WTC11 (cell line): Measurements from ENCODE around the gene ARHGAP15.

ENCODE experiments used
- ATF1 ChIP-seq: sonication (generic); formaldehyde crosslinking; IDR thresholded peaks from 2 replicates; pipeline ENCODE4 v1.8.1; 2023; ENCODE audit warnings: mild to moderate bottlenecking, moderate library complexity, missing genetic modification reagents
- FOXP1 ChIP-seq: sonication (generic); formaldehyde crosslinking; IDR thresholded peaks from 2 replicates; pipeline ENCODE4 v1.8.0; 2022; ENCODE audit warnings: missing genetic modification reagents, mild to moderate bottlenecking, moderate library complexity, borderline replicate concordance
- MXD4 ChIP-seq: fragments of 250-450 bp; sonication (Bioruptor Pico); IDR thresholded peaks from 2 replicates; pipeline ENCODE4 v1.8.0; 2021; ENCODE audit warnings: mild to moderate bottlenecking, moderate library complexity, borderline replicate concordance
- SMAD3 ChIP-seq: sonication (generic); formaldehyde crosslinking; IDR thresholded peaks from 2 replicates; pipeline ENCODE4 v1.8.0; 2022; ENCODE audit warnings: missing genetic modification reagents, mild to moderate bottlenecking, borderline replicate concordance
- SP1 ChIP-seq: sonication (generic); formaldehyde crosslinking; conservative IDR thresholded peaks from 2 replicates; pipeline ENCODE4 v1.8.1; 2022; ENCODE audit warnings: missing genetic modification reagents
- ZNF121 ChIP-seq: sonication (generic); formaldehyde crosslinking; IDR thresholded peaks from 2 replicates; pipeline ENCODE4 v1.8.0; 2023; ENCODE audit warnings: missing genetic modification reagents
- ZNF263 ChIP-seq: sonication (generic); formaldehyde crosslinking; IDR thresholded peaks from 2 replicates; pipeline ENCODE4 v1.8.1; 2022; ENCODE audit warnings: low read depth, mild to moderate bottlenecking, moderate library complexity, missing genetic modification reagents
- TF ChIP-seq, protein P1 (sequence below): sonication (generic); formaldehyde crosslinking; IDR thresholded peaks from 2 replicates; pipeline ENCODE4 v1.8.1; 2023; ENCODE audit warnings: mild to moderate bottlenecking, missing genetic modification reagents, moderate library complexity
- TF ChIP-seq, protein P2 (sequence below): fragments of 200-600 bp; IDR thresholded peaks from 2 replicates; pipeline ENCODE4 v1.8.0; 2022; ENCODE audit warnings: antibody characterized with exemption
- TF ChIP-seq, protein P3 (sequence below): fragments of 250-450 bp; sonication (Bioruptor Pico); conservative IDR thresholded peaks from 2 replicates; pipeline ENCODE4 v1.9.0; 2021; ENCODE audit warnings: mild to moderate bottlenecking
- TF ChIP-seq, protein P4 (sequence below): fragments of 250-450 bp; sonication (Bioruptor Pico); IDR thresholded peaks from 2 replicates; pipeline ENCODE4 v1.9.0; 2021; ENCODE audit warnings: mild to moderate bottlenecking, borderline replicate concordance
- TF ChIP-seq, protein P5 (sequence below): sonication (generic); formaldehyde crosslinking; IDR thresholded peaks from 2 replicates; pipeline ENCODE4 v1.8.0; 2022; ENCODE audit warnings: mild to moderate bottlenecking, missing genetic modification reagents
- TF ChIP-seq, protein P6 (sequence below): sonication (generic); formaldehyde crosslinking; IDR thresholded peaks from 2 replicates; pipeline ENCODE4 v1.8.1; 2022; ENCODE audit warnings: low read depth, mild to moderate bottlenecking, moderate library complexity, missing genetic modification reagents, borderline replicate concordance

DNA sequence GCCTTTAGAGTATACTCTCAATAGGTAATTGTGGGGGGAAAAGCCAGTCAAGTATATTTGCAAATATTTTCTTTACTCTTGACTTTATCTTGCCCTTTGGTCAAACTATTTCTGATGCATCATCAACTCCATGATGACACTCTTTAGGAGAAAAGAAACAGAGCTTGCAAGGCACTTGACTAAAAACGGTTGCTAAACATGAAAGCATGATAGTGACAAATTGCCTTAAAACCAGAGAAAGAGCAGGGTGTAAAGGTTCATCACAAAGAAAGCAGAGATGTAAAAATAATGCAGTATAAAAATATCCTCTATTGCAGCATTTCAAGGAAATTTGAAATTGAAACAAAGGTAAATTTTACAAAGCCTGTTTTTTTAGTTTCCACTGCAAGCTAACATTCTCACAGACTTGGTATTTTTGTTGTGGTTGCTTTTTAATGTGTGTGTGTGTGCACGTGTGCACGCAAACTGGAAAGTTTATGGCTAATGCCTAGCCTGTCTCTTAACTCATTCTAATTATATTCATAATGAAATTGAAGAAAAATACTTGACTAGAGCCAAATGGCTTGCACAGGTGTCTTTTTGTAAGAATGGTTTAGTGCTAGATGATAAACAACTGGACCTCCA, 503.6 kb downstream of the ARHGAP15 start:
- TF ChIP-seq MXD4 (no peak), ATF1 (CRISPR knock-in tag) (no peak), SMAD3 (CRISPR knock-in tag) (no peak), SP1 (CRISPR knock-in tag) (no peak), ZNF121 (no peak), ZNF263 (no peak), FOXP1 (no peak)
- TF ChIP-seq, protein P1, sequence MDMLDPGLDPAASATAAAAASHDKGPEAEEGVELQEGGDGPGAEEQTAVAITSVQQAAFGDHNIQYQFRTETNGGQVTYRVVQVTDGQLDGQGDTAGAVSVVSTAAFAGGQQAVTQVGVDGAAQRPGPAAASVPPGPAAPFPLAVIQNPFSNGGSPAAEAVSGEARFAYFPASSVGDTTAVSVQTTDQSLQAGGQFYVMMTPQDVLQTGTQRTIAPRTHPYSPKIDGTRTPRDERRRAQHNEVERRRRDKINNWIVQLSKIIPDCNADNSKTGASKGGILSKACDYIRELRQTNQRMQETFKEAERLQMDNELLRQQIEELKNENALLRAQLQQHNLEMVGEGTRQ (CRISPR knock-in tag): no peak
- TF ChIP-seq, protein P2, sequence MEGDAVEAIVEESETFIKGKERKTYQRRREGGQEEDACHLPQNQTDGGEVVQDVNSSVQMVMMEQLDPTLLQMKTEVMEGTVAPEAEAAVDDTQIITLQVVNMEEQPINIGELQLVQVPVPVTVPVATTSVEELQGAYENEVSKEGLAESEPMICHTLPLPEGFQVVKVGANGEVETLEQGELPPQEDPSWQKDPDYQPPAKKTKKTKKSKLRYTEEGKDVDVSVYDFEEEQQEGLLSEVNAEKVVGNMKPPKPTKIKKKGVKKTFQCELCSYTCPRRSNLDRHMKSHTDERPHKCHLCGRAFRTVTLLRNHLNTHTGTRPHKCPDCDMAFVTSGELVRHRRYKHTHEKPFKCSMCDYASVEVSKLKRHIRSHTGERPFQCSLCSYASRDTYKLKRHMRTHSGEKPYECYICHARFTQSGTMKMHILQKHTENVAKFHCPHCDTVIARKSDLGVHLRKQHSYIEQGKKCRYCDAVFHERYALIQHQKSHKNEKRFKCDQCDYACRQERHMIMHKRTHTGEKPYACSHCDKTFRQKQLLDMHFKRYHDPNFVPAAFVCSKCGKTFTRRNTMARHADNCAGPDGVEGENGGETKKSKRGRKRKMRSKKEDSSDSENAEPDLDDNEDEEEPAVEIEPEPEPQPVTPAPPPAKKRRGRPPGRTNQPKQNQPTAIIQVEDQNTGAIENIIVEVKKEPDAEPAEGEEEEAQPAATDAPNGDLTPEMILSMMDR: no peak
- TF ChIP-seq, protein P3, sequence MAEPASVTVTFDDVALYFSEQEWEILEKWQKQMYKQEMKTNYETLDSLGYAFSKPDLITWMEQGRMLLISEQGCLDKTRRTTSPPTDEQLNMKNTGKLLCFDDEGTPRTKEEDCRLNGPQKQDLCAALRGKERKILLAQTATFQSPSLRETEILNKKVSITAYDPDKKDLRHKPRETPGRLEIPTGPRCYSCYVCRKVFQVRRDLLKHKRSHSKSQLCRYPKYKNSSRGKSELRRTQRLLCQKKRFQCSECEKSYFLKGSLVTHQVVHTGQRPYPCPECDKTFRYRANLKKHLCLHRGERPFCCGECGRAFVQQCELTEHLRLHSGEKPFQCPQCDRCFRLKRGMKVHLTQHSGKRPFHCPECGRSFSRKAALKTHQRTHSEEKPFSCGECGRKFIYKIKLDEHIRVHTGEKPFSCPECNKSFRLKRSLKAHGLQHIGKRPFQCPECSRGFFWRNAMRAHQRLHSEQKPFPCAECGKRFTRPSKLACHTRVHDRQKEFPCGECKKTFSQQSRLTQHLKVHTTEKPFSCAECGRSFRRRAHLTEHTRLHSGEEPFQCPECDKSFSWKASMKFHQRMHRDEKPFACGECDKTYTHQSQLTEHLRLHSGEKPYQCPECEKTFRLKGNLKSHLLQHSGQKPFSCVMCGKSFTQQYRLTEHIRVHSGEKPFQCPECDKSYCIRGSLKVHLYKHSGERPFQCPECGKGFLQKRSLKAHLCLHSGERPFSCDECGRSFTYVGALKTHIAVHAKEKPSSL (CRISPR knock-in tag): no peak
- TF ChIP-seq, protein P4, sequence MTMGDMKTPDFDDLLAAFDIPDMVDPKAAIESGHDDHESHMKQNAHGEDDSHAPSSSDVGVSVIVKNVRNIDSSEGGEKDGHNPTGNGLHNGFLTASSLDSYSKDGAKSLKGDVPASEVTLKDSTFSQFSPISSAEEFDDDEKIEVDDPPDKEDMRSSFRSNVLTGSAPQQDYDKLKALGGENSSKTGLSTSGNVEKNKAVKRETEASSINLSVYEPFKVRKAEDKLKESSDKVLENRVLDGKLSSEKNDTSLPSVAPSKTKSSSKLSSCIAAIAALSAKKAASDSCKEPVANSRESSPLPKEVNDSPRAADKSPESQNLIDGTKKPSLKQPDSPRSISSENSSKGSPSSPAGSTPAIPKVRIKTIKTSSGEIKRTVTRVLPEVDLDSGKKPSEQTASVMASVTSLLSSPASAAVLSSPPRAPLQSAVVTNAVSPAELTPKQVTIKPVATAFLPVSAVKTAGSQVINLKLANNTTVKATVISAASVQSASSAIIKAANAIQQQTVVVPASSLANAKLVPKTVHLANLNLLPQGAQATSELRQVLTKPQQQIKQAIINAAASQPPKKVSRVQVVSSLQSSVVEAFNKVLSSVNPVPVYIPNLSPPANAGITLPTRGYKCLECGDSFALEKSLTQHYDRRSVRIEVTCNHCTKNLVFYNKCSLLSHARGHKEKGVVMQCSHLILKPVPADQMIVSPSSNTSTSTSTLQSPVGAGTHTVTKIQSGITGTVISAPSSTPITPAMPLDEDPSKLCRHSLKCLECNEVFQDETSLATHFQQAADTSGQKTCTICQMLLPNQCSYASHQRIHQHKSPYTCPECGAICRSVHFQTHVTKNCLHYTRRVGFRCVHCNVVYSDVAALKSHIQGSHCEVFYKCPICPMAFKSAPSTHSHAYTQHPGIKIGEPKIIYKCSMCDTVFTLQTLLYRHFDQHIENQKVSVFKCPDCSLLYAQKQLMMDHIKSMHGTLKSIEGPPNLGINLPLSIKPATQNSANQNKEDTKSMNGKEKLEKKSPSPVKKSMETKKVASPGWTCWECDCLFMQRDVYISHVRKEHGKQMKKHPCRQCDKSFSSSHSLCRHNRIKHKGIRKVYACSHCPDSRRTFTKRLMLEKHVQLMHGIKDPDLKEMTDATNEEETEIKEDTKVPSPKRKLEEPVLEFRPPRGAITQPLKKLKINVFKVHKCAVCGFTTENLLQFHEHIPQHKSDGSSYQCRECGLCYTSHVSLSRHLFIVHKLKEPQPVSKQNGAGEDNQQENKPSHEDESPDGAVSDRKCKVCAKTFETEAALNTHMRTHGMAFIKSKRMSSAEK (CRISPR knock-in tag): no peak
- TF ChIP-seq, protein P5, sequence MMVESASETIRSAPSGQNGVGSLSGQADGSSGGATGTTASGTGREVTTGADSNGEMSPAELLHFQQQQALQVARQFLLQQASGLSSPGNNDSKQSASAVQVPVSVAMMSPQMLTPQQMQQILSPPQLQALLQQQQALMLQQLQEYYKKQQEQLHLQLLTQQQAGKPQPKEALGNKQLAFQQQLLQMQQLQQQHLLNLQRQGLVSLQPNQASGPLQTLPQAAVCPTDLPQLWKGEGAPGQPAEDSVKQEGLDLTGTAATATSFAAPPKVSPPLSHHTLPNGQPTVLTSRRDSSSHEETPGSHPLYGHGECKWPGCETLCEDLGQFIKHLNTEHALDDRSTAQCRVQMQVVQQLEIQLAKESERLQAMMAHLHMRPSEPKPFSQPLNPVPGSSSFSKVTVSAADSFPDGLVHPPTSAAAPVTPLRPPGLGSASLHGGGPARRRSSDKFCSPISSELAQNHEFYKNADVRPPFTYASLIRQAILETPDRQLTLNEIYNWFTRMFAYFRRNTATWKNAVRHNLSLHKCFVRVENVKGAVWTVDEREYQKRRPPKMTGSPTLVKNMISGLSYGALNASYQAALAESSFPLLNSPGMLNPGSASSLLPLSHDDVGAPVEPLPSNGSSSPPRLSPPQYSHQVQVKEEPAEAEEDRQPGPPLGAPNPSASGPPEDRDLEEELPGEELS (CRISPR knock-in tag): no peak
- TF ChIP-seq, protein P6, sequence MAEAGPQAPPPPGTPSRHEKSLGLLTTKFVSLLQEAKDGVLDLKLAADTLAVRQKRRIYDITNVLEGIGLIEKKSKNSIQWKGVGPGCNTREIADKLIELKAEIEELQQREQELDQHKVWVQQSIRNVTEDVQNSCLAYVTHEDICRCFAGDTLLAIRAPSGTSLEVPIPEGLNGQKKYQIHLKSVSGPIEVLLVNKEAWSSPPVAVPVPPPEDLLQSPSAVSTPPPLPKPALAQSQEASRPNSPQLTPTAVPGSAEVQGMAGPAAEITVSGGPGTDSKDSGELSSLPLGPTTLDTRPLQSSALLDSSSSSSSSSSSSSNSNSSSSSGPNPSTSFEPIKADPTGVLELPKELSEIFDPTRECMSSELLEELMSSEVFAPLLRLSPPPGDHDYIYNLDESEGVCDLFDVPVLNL (CRISPR knock-in tag): no peak
